Lower lobe of right lung (tissue), 2 donors: Measurements from ENCODE around the gene RHOV. TPM values are rescaled to one million over a fixed set of nuclear protein-coding genes. Genes with fewer than 3 reads are reported as not detected.

ENCODE experiments used
- ATAC-seq, 2 donors: fragments of 200-7000 bp; cut with Tn5 transposase; one replicate each; pipeline ENCODE4 v1.9.1; 2020 to 2022; ENCODE audit warnings: mild to moderate bottlenecking in 2 of 2, moderate library complexity in 2 of 2
- DNase-seq: peaks from one replicate; pipeline ENCODE4 v3.0.0-alpha.2; 2020
- H3K27ac ChIP-seq: fragments of 200-600 bp; one replicate; pipeline ENCODE4 v1.8.0; 2022
- H3K27me3 ChIP-seq: fragments of 200-600 bp; one replicate; pipeline ENCODE4 v1.8.0; 2022; ENCODE audit warnings: low read depth
- H3K36me3 ChIP-seq: fragments of 200-600 bp; one replicate; pipeline ENCODE4 v1.8.0; 2022; ENCODE audit warnings: mild to moderate bottlenecking
- H3K4me1 ChIP-seq: fragments of 200-600 bp; one replicate; pipeline ENCODE4 v1.8.0; 2022
- H3K4me3 ChIP-seq: fragments of 200-600 bp; one replicate; pipeline ENCODE4 v1.8.0; 2022; ENCODE audit warnings: mild to moderate bottlenecking
- H3K9me3 ChIP-seq: fragments of 200-600 bp; one replicate; pipeline ENCODE4 v1.8.0; 2022
- intact Hi-C: fragments of 100-400 bp; cut with DNase I; formaldehyde crosslinking; loops from one replicate; pipeline ENCODE4 v1.11.0; 2022
- total RNA-seq: library from RNA; stranded (reverse); fragmentation: NEBNext Ultra II Directional; extraction: Animal tissue kit (Norgen Biotek cat#: 25700); gene quantifications from one replicate; pipeline ENCODE4 v1.2.1, GENCODE V29; 2021
- TF ChIP-seq, protein P1 (sequence below): fragments of 200-600 bp; IDR thresholded peaks from one replicate; pipeline ENCODE4 v1.8.0; 2022; ENCODE audit warnings: antibody characterized with exemption, mild to moderate bottlenecking
- donor health status: DM: no; HTN: yes; CAD: no; lungs with severe emphysema.

Gene RHOV
- total RNA-seq, 1 donor from 2014 or later, result 1.5 TPM

DNA sequence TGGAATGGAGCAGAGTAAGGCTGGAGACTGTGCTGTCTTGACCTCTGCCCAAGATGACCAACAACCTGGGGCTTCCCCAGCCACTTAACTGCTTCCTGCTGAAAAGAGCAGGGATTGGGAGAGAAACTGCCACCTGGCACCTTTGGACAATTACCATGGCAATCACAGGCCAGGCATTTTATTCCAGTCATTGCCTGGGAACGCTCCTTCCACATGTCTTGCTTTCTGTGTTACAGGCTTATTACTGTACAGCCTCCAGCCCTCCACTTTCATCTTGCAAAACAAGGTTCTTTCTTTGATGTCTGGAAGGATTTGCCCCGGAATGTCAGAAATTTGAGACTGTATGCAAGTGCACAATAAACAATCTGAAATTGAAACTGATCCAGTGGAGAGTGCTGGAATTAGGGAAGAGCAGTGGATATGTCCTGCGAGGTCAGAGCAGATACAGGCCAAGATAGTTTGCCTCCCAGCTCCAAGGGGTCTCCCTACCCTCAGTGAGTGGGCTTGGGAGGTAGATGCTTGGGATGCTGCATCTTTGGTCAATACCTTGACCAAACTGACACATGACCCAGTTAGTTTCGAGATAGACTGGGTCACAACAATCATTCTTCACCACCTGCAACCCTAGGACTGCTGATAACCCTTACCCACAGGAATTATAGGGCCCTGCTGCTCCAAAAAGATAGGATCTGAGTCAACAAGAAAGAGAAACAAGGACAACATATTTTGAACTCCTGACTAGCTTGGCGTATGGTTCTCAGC is 48.2 kb downstream of the RHOV start:
- Histone ChIP-seq H3K36me3 (no peaks in the 10 kb centered on the region), H3K27ac (no peak overlapping the region), H3K9me3 (no peaks in the 10 kb centered on the region), H3K27me3 (no peaks in the 10 kb centered on the region), H3K4me1 (no peaks in the 10 kb centered on the region), H3K4me3 (no peak overlapping the region)
- TF ChIP-seq, protein P1, sequence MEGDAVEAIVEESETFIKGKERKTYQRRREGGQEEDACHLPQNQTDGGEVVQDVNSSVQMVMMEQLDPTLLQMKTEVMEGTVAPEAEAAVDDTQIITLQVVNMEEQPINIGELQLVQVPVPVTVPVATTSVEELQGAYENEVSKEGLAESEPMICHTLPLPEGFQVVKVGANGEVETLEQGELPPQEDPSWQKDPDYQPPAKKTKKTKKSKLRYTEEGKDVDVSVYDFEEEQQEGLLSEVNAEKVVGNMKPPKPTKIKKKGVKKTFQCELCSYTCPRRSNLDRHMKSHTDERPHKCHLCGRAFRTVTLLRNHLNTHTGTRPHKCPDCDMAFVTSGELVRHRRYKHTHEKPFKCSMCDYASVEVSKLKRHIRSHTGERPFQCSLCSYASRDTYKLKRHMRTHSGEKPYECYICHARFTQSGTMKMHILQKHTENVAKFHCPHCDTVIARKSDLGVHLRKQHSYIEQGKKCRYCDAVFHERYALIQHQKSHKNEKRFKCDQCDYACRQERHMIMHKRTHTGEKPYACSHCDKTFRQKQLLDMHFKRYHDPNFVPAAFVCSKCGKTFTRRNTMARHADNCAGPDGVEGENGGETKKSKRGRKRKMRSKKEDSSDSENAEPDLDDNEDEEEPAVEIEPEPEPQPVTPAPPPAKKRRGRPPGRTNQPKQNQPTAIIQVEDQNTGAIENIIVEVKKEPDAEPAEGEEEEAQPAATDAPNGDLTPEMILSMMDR, result no peak
- intact Hi-C loops, result no loop called here
- DNase-seq, result no peak
- peak; percentile 39 to 68 for ATAC-seq

DNA sequence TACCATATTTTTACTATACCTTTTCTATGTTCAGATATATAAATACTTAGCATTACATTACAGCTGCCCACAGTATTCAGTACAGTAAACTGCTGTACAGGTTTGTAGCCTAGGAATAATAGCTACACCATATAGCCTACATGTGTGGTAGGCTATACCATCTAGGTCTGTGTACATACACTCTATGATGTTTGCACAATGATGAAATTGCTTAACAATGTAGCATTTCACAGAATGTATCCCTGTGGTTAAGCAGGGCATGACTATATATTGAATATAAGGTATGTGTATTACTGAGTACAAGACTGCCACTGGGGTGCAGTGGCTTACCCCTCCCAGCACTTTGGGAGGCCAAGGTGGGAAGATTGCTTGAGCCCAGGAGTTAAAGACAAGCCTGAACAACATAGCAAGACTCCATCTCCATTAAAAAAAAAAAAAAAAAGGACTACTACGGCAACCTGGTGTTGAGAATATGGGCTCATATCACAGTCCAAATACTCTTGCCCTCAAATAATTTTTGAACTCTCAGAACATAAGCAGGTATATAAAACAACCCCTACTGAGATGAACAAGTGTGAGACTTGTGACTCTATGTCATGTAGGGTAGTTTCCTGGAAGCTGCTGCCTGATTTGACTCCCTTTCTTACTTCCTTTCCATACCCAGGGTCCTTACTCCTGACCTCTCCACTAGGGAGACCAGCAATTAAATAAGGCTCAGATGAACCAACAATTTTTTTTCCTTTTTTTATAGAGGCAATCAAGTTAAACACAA is 50.3 kb downstream of the RHOV start:
- H3K9me3 ChIP-seq, result no peaks in the 10 kb centered on the region
- DNase-seq (no peak), ATAC-seq (no peak)
- no peaks in the 10 kb centered on the region for H3K4me1 ChIP-seq
- intact Hi-C loops, result no loop called here
- TF ChIP-seq, protein P1, result no peak
- H3K36me3 ChIP-seq, result no peaks in the 10 kb centered on the region
- no peaks in the 10 kb centered on the region for H3K27me3 ChIP-seq
- H3K27ac ChIP-seq, result no peak overlapping the region
- H3K4me3 ChIP-seq, result no peak overlapping the region

Other genes starting within 250 kb of the RHOV start
- gene RAD51, start 179.1 kb downstream of the RHOV start, total RNA-seq, result 1.1 TPM
- 101 TPM for gene RMDN3, start 119.0 kb downstream of the RHOV start, total RNA-seq
- gene GCHFR, start 110.2 kb downstream of the RHOV start, total RNA-seq, result 99.5 TPM
- gene C15orf62, start 104.3 kb downstream of the RHOV start, total RNA-seq, result 2.4 TPM
- 29.6 TPM for gene ZFYVE19, start 67.1 kb downstream of the RHOV start, total RNA-seq
- 28.4 TPM for gene DNAJC17, start 66.8 kb downstream of the RHOV start, total RNA-seq
- gene PPP1R14D, start 45.5 kb downstream of the RHOV start, total RNA-seq, result 0.53 TPM
- 76.5 TPM for gene SPINT1, start 30.2 kb downstream of the RHOV start, total RNA-seq
- 24.0 TPM for gene VPS18, start 20.2 kb upstream of the RHOV start, total RNA-seq
- gene DLL4, start 55.1 kb upstream of the RHOV start, total RNA-seq, result 21.3 TPM
- gene CHAC1, start 79.2 kb upstream of the RHOV start, total RNA-seq, result 1.8 TPM
- gene INO80, start 242.0 kb upstream of the RHOV start, total RNA-seq, result 25.0 TPM